Upper lobe of left lung (tissue), 4 donors: ENCODE results near the gene GPR143.

Source experiments
- CTCF ChIP-seq, 6 experiments: fragments of 450-650 bp in 4 of 6; fragments of 200-600 bp in 2 of 6; sonication (generic) in 2 of 6; IDR thresholded peaks; one replicate each; pipeline ENCODE4 v1.5.1; 2016 to 2019; ENCODE audit warnings: antibody characterized with exemption in 6 of 6
- EP300 ChIP-seq, 4 donors: sonication (generic); formaldehyde crosslinking; IDR thresholded peaks; one replicate each; pipeline ENCODE4 v1.5.1; 2017; ENCODE audit warnings: antibody characterized with exemption in 4 of 4, control low read depth in 2 of 4
- POLR2A ChIP-seq, 4 donors: fragments of 450-650 bp; IDR thresholded peaks; one replicate each; pipeline ENCODE4 v1.5.1; 2016 to 2017; ENCODE audit warnings: antibody characterized with exemption in 4 of 4, mild to moderate bottlenecking in 2 of 4
- POLR2AphosphoS5 ChIP-seq, 2 donors: sonication (generic); formaldehyde crosslinking; IDR thresholded peaks; one replicate each; pipeline ENCODE4 v1.5.1; 2017; ENCODE audit warnings: antibody characterized with exemption in 2 of 2

DNA sequence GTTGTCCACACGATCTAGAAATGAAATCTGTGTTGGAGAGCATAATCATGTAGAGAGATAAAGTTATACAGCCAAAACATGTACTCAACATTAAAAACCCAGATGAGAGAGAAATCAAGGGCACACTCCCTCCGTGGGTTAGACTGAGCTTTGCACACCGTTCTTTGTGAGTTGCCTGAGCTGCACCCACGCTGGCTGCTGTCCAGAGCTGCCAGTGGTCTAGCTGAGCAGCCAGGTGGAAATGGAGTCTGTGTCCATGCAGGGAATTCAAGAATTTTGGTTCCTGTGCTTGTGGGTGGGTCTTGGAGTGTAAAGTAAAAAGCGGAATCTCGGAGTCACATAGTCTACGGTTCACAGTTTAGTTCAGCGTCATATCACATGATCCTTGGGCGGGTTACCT, 84.6 kb downstream of the GPR143 start:
- TF ChIP-seq POLR2AphosphoS5 (IDR thresholded peaks at IDR 0.05) (no peak), POLR2A (IDR thresholded peaks at IDR 0.05) (no peak), CTCF (IDR thresholded peaks at IDR 0.05) (no peak), EP300 (IDR thresholded peaks at IDR 0.05) (no peak)
